ENCODE measurements around the gene CHCHD1. TPM values are rescaled to one million over a fixed set of nuclear protein-coding genes. Genes with fewer than 3 reads are reported as not detected.

CHCHD1 gene
- total RNA-seq, 1 donor: 22.5 TPM

DNA sequence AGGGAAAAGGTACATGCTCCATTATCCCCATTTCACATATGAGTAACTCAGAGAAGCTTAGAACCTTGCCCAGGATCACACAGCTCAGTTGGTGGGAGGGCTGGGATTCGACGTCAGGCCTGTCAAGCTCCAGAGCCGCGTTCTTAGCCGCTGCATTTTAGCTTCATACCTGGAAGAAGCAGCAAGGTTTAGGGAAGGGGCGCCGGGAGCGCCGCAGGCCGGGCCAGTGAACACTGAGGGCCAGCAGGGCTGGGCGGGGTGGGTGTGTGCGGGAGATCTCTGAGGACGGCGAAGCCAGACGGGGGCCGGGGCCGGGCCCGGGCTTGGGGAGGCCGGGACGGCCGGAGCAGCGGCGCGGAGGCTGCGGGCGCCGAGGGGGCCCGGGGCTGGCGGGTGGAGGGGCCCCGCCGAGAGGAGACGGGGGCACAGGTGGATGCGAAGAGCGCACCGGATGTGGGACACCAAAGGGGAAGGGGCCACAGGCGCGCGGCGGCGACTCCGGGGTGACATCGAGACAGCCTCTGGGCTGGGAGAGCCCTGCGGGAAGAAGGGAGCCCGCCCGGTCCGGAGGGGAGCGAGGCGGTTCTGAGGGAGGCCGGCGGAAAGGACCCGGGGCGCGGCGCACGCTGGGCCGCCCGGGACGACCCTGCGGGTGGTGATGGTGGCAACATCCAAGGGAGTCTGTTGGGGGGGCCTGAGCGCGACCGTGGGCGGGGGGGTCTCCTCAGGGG, 29.1 kb downstream of the CHCHD1 start:
- TF ChIP-seq, protein P1, sequence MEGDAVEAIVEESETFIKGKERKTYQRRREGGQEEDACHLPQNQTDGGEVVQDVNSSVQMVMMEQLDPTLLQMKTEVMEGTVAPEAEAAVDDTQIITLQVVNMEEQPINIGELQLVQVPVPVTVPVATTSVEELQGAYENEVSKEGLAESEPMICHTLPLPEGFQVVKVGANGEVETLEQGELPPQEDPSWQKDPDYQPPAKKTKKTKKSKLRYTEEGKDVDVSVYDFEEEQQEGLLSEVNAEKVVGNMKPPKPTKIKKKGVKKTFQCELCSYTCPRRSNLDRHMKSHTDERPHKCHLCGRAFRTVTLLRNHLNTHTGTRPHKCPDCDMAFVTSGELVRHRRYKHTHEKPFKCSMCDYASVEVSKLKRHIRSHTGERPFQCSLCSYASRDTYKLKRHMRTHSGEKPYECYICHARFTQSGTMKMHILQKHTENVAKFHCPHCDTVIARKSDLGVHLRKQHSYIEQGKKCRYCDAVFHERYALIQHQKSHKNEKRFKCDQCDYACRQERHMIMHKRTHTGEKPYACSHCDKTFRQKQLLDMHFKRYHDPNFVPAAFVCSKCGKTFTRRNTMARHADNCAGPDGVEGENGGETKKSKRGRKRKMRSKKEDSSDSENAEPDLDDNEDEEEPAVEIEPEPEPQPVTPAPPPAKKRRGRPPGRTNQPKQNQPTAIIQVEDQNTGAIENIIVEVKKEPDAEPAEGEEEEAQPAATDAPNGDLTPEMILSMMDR (IDR thresholded peaks at IDR 0.05; ENCODE audit: insufficient read depth, low read depth, low read length): no peak
- peak; percentile 22 for DNase-seq (ENCODE audit: low read depth)
- peak overlapping the region; percentile 81 for H3K4me3 ChIP-seq (ENCODE audit: low read depth, low read length)

DNA sequence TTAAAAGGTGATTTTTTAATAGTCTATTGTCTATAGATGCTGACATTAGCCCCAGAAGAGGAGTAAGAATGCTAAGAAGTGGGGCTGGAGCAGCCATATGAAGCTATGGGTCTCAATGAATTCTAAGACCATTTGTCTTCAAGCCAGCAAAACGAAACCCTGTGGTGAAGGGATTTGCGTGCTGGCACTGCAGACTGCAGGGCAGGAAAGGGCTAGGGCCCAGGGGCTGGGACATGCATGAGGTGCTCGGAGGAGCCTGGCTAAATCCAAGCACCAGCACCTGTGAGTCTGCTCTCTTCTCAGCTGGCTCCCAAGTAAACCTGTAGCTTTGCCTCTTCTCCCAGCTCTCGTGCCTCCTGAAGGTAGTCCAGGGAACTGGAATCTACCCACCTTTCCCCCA, 30.8 kb downstream of the CHCHD1 start:
- DNase-seq (ENCODE audit: low read depth): no peak
- TF ChIP-seq, protein P1 (IDR thresholded peaks at IDR 0.05; ENCODE audit: insufficient read depth, low read depth, low read length): no peak
- H3K4me3 ChIP-seq (ENCODE audit: low read depth, low read length): no peak overlapping the region

DNA sequence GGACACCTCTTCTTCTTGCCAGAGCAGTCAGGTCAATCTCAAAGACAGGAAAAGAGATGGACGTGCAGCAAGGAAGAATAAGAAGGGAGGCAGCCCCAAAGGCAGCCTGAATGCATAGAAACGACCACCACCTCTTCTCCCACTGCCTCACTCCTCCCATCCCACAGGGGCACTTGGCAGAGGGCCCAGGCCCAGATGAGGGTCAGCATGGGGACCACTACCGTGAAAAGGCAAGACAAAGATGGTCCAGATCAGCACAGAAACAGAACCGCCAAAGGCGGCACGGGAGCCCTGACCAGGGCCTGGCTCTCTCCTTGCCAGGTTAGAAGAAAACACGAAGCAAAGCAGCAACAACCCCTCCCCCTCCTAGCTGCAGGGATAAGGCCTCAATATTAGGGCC, 31.5 kb downstream of the CHCHD1 start:
- DNase-seq (ENCODE audit: low read depth): no peak
- TF ChIP-seq, protein P1 (IDR thresholded peaks at IDR 0.05; ENCODE audit: insufficient read depth, low read depth, low read length): no peak
- H3K4me3 ChIP-seq (ENCODE audit: low read depth, low read length): no peak overlapping the region

DNA sequence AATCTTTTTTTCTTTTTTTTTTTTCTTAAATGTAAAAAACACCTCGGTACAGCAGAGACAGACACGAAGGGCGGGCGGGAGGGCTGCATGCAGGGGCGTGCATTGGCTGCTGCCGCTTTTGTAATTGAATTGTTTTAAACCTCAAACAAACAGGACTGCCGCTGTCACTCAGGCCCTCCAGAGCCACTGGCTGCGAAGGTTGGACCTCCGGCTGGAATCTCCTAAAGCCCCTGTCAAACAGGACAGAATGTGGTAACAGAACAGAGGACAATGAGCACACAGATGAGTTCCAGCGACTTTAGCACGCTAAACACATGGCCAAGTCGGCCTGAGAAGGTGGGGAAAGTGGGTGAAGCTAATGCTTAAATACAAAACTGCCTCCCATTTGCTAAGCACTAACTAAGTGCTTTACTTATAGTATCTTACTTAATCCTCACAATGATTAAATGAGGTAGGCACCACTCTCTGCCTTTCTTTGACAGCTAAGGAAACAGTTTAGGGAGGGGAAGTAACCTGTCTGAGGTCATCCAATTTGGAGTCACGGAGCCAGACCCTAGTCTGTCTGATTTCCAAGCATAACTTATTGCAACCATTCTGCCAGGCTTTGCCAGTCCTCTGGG, 32.5 kb downstream of the CHCHD1 start:
- no peak for DNase-seq (ENCODE audit: low read depth)
- H3K4me3 ChIP-seq (ENCODE audit: low read depth, low read length): no peak overlapping the region
- TF ChIP-seq, protein P1 (IDR thresholded peaks at IDR 0.05; ENCODE audit: insufficient read depth, low read depth, low read length): no peak

DNA sequence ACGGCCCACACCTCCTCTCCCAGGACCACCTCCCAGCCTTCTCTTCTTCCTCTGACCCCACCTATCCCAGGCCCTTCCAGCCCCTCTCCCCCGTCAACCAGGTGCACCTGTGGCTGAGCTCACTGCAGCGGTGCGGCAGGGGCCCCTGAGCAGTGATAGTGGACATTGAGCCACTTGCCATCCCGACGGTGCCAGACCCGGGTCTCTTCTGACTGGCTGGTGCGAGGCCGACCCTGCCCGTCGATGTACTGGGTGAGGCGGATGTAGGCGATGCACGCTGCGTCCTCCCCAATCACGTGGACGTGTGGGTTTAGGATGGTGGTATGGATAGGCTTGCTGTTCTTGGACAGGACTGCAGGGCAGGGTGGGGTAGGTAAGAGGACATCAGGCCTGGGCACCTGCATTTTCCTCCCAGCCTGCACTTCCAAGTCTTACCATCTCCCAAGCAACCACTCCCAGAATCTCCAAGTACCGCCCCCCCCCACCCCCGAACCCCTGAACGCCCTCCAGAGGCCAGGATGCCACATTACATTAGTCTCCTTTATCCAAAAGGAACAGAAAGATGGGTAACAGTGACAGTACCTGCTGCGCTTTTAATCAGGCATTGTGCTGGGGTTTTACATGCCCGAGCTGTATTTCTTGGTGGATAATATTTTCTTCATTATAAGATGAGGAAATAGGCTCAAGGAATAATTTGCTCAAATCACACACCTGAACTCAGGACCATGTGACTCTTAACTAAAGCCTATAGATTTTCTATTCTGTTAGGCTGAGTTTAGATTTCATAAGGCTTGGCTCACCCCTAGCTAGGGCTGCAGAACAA, 33.3 kb downstream of the CHCHD1 start:
- TF ChIP-seq, protein P1 (IDR thresholded peaks at IDR 0.05; ENCODE audit: insufficient read depth, low read depth, low read length): peak; percentile 20
- H3K4me3 ChIP-seq (ENCODE audit: low read depth, low read length): no peak overlapping the region
- no peak for DNase-seq (ENCODE audit: low read depth)

DNA sequence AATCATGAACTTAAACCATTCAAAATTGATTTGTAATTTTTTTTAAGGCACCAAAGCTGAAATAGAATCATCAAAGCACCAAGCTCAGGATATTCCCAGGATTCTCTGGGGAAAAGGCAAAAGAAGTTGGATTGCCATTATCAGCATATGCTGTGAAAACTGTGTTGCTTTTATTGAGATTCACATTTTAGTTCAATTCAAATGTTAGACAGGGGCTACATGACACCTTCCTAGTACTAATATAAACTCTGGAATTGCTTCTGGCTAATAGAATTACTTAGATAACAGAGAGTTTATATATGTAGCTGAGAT, 33.8 kb downstream of the CHCHD1 start:
- no peak for DNase-seq (ENCODE audit: low read depth)
- TF ChIP-seq, protein P1 (IDR thresholded peaks at IDR 0.05; ENCODE audit: insufficient read depth, low read depth, low read length): no peak

More for the DNA sequence above, 33.8 kb downstream of the CHCHD1 start:
- peak overlapping the region; percentile 5 for H3K4me3 ChIP-seq (ENCODE audit: low read depth, low read length)
